HepG2 (cell line): Measurements from ENCODE around the gene ZNF860. TPM values are rescaled to one million over a fixed set of nuclear protein-coding genes. Genes with fewer than 3 reads are reported as not detected.

Experiments
- ARID4A ChIP-seq: sonication (generic); formaldehyde crosslinking; IDR thresholded peaks from 2 replicates; pipeline ENCODE4 v1.5.0; 2020; ENCODE audit warnings: mild to moderate bottlenecking, missing genetic modification reagents, borderline replicate concordance
- BCL3 ChIP-seq: sonication (generic); formaldehyde crosslinking; IDR thresholded peaks from 2 replicates; pipeline ENCODE4 v1.5.1; 2020; ENCODE audit warnings: mild to moderate bottlenecking, missing genetic modification reagents, moderate library complexity
- BCLAF1 ChIP-seq: fragments of 450-650 bp; IDR thresholded peaks from 2 replicates; pipeline ENCODE4 v1.6.1; 2017; ENCODE audit warnings: mild to moderate bottlenecking
- CHD2 ChIP-seq: IDR thresholded peaks from 2 replicates; pipeline ENCODE4 v1.6.1; 2011; ENCODE audit warnings: low read depth, low read length, improper control_type of control experiment
- GMEB2 ChIP-seq: IDR thresholded peaks from 2 replicates; pipeline ENCODE4 v1.6.1; 2016; ENCODE audit warnings: missing biosample characterization, missing genetic modification reagents, low read depth
- HNF4A ChIP-seq: sonication (generic); formaldehyde crosslinking; IDR thresholded peaks from 2 replicates; pipeline ENCODE4 v1.4.0; 2020; ENCODE audit warnings: missing genetic modification reagents
- HNRNPK ChIP-seq: fragments of 200-400 bp; formaldehyde crosslinking; IDR thresholded peaks from 2 replicates; pipeline ENCODE4 v1.6.1; 2018; ENCODE audit warnings: low read length, low read depth, moderate library complexity, mild to moderate bottlenecking; ENCODE audit not compliant: poor library complexity, severe bottlenecking
- HOXA9 ChIP-seq: sonication (generic); formaldehyde crosslinking; IDR thresholded peaks from 2 replicates; pipeline ENCODE4 v1.8.1; 2022; ENCODE audit warnings: missing genetic modification reagents, mild to moderate bottlenecking, moderate library complexity, borderline replicate concordance
- MIXL1 ChIP-seq: IDR thresholded peaks from 2 replicates; pipeline ENCODE4 v1.6.1; 2016
- NCOR1 ChIP-seq: fragments of 200-600 bp; sonication (generic); IDR thresholded peaks from 2 replicates; pipeline ENCODE4 v1.7.0; 2017; ENCODE audit warnings: antibody characterized with exemption, low read length, borderline replicate concordance
- PRDM10 ChIP-seq: sonication (generic); formaldehyde crosslinking; IDR thresholded peaks from 2 replicates; pipeline ENCODE4 v1.4.0; 2020; ENCODE audit warnings: low read depth, missing genetic modification reagents
- TBX2 ChIP-seq: sonication (generic); formaldehyde crosslinking; IDR thresholded peaks from 2 replicates; pipeline ENCODE4 v1.5.0; 2020; ENCODE audit warnings: missing genetic modification reagents, mild to moderate bottlenecking, borderline replicate concordance
- ZC3H13 ChIP-seq: sonication (generic); formaldehyde crosslinking; IDR thresholded peaks from 2 replicates; pipeline ENCODE4 v1.8.1; 2023; ENCODE audit warnings: mild to moderate bottlenecking, missing genetic modification reagents, moderate library complexity
- ZNF614 ChIP-seq: IDR thresholded peaks from 2 replicates; pipeline ENCODE4 v1.6.1; 2018; ENCODE audit warnings: missing biosample characterization, missing genetic modification reagents, inconsistent platforms, borderline replicate concordance
- ZNF891 ChIP-seq: sonication (generic); formaldehyde crosslinking; IDR thresholded peaks from 2 replicates; pipeline ENCODE4 v1.5.0; 2020; ENCODE audit warnings: mild to moderate bottlenecking, missing genetic modification reagents
- polyA plus RNA-seq, 8 experiments: library from polyadenylated mRNA; depleted of rRNA in 3 of 8; stranded (reverse) in 7 of 8; unstranded in 1 of 8; fragments of >200 nt; fragmentation: Illumina TruSeq in 4 of 8; extraction: Trizol in 4 of 8; gene quantifications; 2 replicates each; pipeline versions ENCODE4 v1.2.1 to v1.2.3, GENCODE V29; 2011 to 2016; ENCODE audit warnings: low read depth in 4 of 8, missing spikeins in 1 of 8, mixed read lengths in 1 of 8; ENCODE audit not compliant: insufficient read depth in 1 of 8
- total RNA-seq, 5 experiments: library from RNA; depleted of rRNA; stranded (reverse); fragments of >200 nt; fragmentation: Illumina TruSeq; extraction: Trizol; gene quantifications; 2 replicates each; pipeline ENCODE4 v1.2.3, GENCODE V29; 2016; ENCODE audit warnings: low read depth in 1 of 5

Gene ZNF860
- total and polyA plus RNA-seq, 2 of the 13 experiments (the other 11 are each of a cell fraction or from before 2014, with no cell fraction given), result 0.55 to 0.73 TPM

GRCh38 chr3:31968927-31969418 lies 12.6 kb upstream of the ZNF860 start (continued):
- TF ChIP-seq GMEB2 (CRISPR knock-in tag), result no peak
- no peak; the same call in 1 of the 2 replicates for TF ChIP-seq ARID4A (CRISPR knock-in tag)
- no peak for TF ChIP-seq HNRNPK
- TF ChIP-seq HOXA9 (CRISPR knock-in tag), result peak; percentile 60; the same call in 1 of the 2 replicates
- peak; percentile 86 for TF ChIP-seq HNF4A
- TF ChIP-seq ZNF891, result no peak
- no peak for TF ChIP-seq CHD2
- TF ChIP-seq ZNF614 (CRISPR knock-in tag), result peak; percentile 55; the same call in 1 of the 2 replicates
- no peak for TF ChIP-seq BCL3 (CRISPR knock-in tag)
- TF ChIP-seq TBX2 (CRISPR knock-in tag), result peak; percentile 83
- TF ChIP-seq PRDM10 (CRISPR knock-in tag), result 0 out of 2 replicates have a peak, but pooled peaks have one; percentile 33
- peak; percentile 82 for TF ChIP-seq MIXL1 (CRISPR knock-in tag)
- TF ChIP-seq NCOR1, result peak; percentile 66; the same call in 1 of the 2 replicates
- TF ChIP-seq ZC3H13 (CRISPR knock-in tag), result no peak
- no peak for TF ChIP-seq BCLAF1
